ENCODE results near the gene PHRF1.

- TF ChIP-seq CTCF (IDR thresholded peaks at IDR 0.05), result no peak
- no peak for TF ChIP-seq POLR2A (IDR thresholded peaks at IDR 0.05)
Measured at GRCh38 chr11:637593-638521, 61.6 kb downstream of the PHRF1 start.

All from prostate gland (tissue), 2 donors.